Stimulated activated memory B cell treated with anti-CD40 and anti-IgM and Interleukin-4, amounts not matched to agents 10 μg/mL and 1 μg/mL and 100 μg/mL, for 72 hours (primary cell): ENCODE measurements around the gene FSIP1.

Source experiments
- ATAC-seq: fragments of 150-1000 bp; cut with Tn5 transposase; 2 replicates; pipeline ENCODE4 v1.10.0; 2021
- H3K27ac Mint-ChIP-seq: one replicate; pipeline ENCODE4 v1.8.0; 2022; ENCODE audit warnings: mild to moderate bottlenecking, mixed read lengths
- H3K27me3 Mint-ChIP-seq: one replicate; pipeline ENCODE4 v1.8.0; 2022; ENCODE audit warnings: mixed read lengths
- H3K36me3 Mint-ChIP-seq: one replicate; pipeline ENCODE4 v1.8.0; 2022; ENCODE audit warnings: mixed read lengths
- H3K4me1 Mint-ChIP-seq: one replicate; pipeline ENCODE4 v1.8.0; 2022; ENCODE audit warnings: mixed read lengths
- H3K4me3 Mint-ChIP-seq: one replicate; pipeline ENCODE4 v1.8.0; 2022; ENCODE audit warnings: mild to moderate bottlenecking, moderate library complexity, mixed read lengths
- H3K9me3 Mint-ChIP-seq: one replicate; pipeline ENCODE4 v1.8.0; 2022; ENCODE audit warnings: mixed read lengths

The FSIP1 gene

DNA sequence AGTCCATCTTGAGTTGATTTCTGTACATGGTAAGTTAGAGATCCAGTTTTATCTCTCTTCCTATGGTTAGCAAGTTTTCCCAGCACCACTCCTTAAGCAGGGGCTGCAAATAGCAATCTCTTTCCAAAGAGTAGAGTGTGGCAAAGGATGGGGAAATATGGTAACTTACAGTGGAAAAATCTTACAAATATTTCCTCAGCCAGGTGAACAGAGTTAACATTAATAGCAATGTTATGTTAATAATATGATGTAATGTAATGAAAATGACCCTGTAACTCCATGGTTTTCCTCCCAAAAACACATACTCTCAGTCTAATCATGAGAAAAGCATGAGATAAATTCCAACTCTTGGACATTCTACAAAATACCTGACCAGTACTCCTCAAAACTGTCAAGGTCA lies 30.4 kb downstream of the FSIP1 start:
- peaks cover 36% of the 10 kb centered on the region for H3K27me3 Mint-ChIP-seq
- no peaks in the 10 kb centered on the region for H3K4me1 Mint-ChIP-seq
- no peaks in the 10 kb centered on the region for H3K36me3 Mint-ChIP-seq
- H3K4me3 Mint-ChIP-seq, result no peak overlapping the region
- no peak overlapping the region for H3K27ac Mint-ChIP-seq
- H3K9me3 Mint-ChIP-seq, result no peaks in the 10 kb centered on the region
- ATAC-seq, result no peak

DNA sequence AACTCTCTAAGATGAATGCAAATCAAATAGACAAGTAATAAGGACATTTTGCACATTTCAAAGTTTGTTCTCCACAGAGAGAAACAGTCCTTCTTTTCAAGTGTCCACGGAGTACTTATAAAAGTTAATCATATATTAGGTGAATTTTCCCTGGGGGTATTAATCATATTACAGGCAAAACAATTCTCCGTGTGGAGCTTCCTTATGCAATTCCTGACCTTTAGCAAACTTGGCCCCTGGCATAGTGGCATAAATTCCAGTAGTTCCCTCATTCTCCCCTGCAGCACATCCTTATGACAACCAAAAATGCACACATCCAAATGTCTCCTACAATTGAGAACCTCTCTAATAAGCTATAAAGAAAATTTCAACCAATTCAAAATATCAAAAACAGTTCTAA lies 34.4 kb downstream of the FSIP1 start:
- no peaks in the 10 kb centered on the region for H3K36me3 Mint-ChIP-seq
- H3K27ac Mint-ChIP-seq, result no peak overlapping the region
- no peak for ATAC-seq
- no peaks in the 10 kb centered on the region for H3K9me3 Mint-ChIP-seq
- H3K4me3 Mint-ChIP-seq, result no peak overlapping the region
- H3K27me3 Mint-ChIP-seq, result peaks cover 54% of the 10 kb centered on the region
- H3K4me1 Mint-ChIP-seq, result no peaks in the 10 kb centered on the region

DNA sequence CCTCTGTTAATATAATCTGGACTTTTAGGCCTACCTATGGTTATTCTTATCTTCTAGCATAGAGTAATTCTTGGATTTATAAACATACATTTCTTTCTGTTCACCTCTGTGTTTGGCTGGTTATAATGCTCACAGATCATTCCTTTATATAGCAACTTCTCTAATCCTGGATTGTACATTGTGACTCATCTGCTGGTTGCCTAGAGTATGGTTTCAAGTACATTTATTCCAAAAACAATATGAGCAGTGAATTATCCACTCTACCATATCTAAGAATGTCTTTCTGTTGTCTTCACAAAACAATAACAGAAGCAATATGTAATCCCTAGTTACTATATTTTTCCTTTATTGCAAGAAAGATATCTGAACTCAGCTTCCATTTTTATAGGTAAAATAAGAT lies 35.3 kb downstream of the FSIP1 start:
- Mint-ChIP-seq H3K4me3 (no peak overlapping the region), H3K36me3 (no peaks in the 10 kb centered on the region), H3K9me3 (no peaks in the 10 kb centered on the region), H3K27ac (no peak overlapping the region), H3K4me1 (no peaks in the 10 kb centered on the region), H3K27me3 (peaks cover 56% of the 10 kb centered on the region)
- no peak for ATAC-seq

DNA sequence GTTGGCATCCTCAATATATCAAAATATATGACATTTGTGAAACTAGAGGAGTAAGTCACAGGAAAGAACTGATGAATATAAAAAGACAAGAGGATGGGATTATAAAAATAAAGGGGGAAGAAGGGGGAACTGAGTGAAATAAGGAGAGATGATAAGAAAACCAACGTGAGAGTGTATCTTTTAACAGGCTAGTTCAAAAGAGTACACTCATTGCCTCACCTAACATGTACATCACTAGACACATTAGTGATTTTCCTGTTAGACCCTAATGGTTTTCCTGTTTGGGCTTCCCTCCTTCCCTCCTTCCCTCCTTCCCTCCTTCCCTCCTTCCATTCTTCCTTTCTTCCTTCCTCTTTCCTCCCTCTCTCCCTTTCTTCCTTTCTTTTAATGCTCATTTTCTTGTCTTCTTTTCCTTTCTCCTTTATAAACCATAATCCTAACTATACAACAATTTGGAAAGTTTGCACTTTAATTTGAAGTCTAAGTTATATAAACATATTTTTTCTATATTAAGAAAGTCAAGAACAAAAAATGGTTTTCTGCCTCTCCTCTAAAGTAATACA lies 35.8 kb downstream of the FSIP1 start:
- H3K36me3 Mint-ChIP-seq, result no peaks in the 10 kb centered on the region
- H3K4me3 Mint-ChIP-seq, result no peak overlapping the region
- H3K27me3 Mint-ChIP-seq, result peaks cover 56% of the 10 kb centered on the region
- H3K9me3 Mint-ChIP-seq, result no peaks in the 10 kb centered on the region
- no peak for ATAC-seq
- no peak overlapping the region for H3K27ac Mint-ChIP-seq
- H3K4me1 Mint-ChIP-seq, result no peaks in the 10 kb centered on the region

DNA sequence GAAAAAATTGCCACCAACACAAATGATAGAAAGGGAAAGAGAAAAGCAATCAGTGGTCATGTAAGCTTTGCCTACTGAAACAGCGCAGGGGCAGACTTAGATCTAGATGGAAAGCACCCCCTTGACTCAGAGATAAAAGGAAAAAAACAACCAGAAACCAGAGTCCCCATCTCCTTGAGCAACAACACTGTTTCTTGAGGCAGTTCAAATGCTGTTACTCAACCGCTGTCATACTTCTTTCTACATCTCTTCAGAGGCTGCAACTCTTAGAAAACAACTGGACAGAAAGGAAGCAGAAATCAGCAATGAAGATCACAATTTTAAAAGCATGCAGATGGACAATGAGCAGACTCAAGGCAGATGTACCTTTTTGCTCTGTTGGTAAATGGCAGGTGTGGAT lies 36.5 kb downstream of the FSIP1 start:
- no peak overlapping the region for H3K27ac Mint-ChIP-seq
- H3K4me1 Mint-ChIP-seq, result no peaks in the 10 kb centered on the region
- ATAC-seq, result no peak
- no peaks in the 10 kb centered on the region for H3K36me3 Mint-ChIP-seq
- H3K4me3 Mint-ChIP-seq, result no peak overlapping the region
- no peaks in the 10 kb centered on the region for H3K9me3 Mint-ChIP-seq
- H3K27me3 Mint-ChIP-seq, result peaks cover 56% of the 10 kb centered on the region

DNA sequence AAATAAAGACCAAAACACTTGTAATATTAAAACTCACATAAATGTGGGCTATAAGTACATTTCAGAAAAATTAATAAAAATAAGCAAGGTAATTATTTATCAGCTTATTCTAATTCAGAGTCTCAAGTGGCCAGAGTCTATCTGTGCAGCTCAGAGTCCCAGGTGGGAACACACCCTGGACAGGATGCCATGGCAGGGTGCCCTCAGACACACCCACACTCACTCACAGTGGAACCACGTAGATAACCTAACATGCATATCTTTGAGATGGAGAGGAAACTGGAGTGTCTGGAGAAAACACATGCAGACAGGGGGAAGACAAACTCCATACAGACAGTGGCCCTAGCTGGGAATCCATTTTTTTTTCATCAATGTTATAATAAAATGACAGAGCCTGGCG lies 37.2 kb downstream of the FSIP1 start:
- Mint-ChIP-seq H3K4me3 (no peak overlapping the region), H3K4me1 (no peaks in the 10 kb centered on the region), H3K27me3 (peaks cover 52% of the 10 kb centered on the region), H3K9me3 (no peaks in the 10 kb centered on the region), H3K36me3 (no peaks in the 10 kb centered on the region), H3K27ac (no peak overlapping the region)
- no peak for ATAC-seq

DNA sequence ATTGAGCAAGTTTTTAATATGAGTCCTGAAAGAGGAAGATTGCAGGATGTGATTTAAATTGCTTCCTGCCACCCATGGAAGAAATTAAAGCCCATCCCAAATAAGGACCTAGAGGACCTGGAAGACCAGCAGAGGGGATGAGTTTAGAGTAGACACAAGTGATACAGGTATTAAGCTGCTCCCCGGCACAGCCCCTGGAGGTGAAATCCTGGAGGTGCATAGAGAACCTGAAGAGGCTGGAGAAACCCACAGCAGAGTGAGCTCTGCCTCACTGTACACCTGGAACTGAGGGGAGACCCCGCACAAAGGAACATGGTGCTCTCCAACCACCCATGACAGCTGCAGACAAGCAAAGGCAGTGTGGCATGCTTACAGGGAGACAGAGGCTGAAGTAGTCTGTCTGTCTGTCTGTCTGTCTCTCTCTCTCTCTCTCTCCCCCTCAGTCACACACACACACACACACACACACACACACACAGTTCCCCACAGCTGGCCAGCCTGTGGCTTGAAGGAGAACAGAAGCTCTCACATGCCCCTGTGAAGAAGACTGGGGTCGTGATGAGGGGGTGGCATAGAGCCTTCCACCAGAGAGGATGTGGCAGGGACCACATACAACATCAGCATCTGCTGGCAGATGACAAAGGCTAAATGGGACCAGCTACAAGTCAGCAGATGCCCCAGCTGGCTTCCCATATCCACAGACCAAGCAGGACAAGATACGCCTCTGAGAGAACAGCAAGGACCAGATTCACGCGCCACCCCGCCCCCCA lies 38.1 kb downstream of the FSIP1 start:
- Mint-ChIP-seq H3K27me3 (peaks cover 46% of the 10 kb centered on the region), H3K27ac (no peak overlapping the region), H3K36me3 (no peaks in the 10 kb centered on the region), H3K9me3 (no peaks in the 10 kb centered on the region), H3K4me1 (no peaks in the 10 kb centered on the region), H3K4me3 (no peak overlapping the region)
- ATAC-seq, result no peak

DNA sequence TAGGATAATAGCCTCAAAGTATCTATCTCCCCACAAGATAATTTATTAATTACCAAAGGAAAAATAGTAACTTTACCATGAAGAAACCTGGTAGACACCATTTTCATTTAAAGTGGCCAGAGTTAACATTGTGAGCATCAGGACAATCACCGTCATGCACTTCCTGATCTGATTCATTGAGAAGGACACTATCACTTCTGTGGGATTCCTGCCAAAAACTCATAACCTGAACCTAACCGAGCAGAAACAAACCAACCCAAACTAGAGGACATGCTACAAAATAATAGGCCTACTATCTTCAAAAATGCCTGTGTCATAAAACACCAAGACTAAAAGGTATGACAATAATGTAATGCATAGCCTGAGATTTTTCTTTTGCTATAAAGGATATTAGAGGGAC lies 39.0 kb downstream of the FSIP1 start:
- Mint-ChIP-seq H3K36me3 (no peaks in the 10 kb centered on the region), H3K27ac (no peak overlapping the region), H3K27me3 (peaks cover 39% of the 10 kb centered on the region), H3K9me3 (no peaks in the 10 kb centered on the region), H3K4me1 (no peaks in the 10 kb centered on the region), H3K4me3 (no peak overlapping the region)
- ATAC-seq, result no peak

DNA sequence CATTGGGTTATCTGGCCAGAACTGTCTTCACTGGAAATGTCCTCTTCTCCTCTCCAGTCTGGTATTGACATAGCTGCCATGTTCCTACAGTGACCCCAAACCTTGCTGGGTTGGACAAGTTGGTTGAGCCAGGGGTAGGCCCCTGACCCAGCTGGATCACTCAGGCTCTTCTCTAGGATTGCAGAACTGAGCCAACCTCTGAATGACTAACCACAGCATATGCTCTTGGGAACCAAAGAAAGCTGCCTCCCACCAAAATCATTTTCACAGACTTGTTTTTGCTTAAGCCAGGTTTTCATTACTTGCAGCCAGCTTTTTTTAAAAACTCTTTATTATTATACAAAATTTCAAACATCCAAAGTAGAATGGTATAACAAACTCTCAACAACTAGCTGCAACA lies 41.4 kb downstream of the FSIP1 start:
- no peak for ATAC-seq
- no peaks in the 10 kb centered on the region for H3K36me3 Mint-ChIP-seq
- no peak overlapping the region for H3K27ac Mint-ChIP-seq
- no peak overlapping the region for H3K4me3 Mint-ChIP-seq
- H3K9me3 Mint-ChIP-seq, result no peaks in the 10 kb centered on the region
- H3K27me3 Mint-ChIP-seq, result peaks cover 27% of the 10 kb centered on the region
- H3K4me1 Mint-ChIP-seq, result no peaks in the 10 kb centered on the region

DNA sequence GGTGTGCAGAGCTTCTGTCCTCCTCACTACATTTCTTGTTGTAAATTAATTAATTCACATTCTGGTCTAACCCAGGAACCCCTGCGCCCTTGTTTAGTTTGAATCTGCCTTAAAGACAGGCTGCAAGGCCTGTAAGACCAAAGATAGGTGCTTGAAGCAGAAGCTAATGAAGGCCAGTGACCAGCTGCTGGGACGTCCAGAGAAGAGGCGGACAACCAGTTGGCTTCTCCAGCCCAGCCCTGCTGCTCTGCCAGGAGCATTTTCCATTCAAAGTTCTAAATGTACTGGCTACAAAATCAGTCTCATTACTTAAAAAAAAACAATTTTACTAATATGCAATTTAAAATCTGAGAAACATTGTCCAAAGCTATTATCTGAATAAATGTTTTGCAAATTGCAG lies 43.6 kb downstream of the FSIP1 start:
- no peaks in the 10 kb centered on the region for H3K4me1 Mint-ChIP-seq
- no peaks in the 10 kb centered on the region for H3K36me3 Mint-ChIP-seq
- no peak for ATAC-seq
- no peak overlapping the region for H3K4me3 Mint-ChIP-seq
- H3K27ac Mint-ChIP-seq, result no peak overlapping the region
- peaks cover 9% of the 10 kb centered on the region for H3K27me3 Mint-ChIP-seq
- H3K9me3 Mint-ChIP-seq, result no peaks in the 10 kb centered on the region

DNA sequence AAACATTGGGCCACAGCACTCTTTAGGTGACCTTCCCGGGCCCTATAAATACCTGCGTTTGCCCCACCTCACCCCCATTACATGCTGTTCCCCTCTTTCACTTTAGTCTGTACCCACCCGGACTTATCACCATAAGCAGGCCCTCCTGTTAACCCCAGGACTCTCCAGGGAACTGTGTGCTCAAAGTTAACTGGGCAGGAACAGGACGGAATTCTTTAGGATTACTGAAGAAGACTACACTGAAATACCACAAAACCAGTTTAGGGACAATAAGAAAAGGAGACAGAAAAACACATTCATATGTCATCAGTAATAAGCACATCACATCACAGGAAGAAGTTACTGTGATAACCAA lies 45.5 kb downstream of the FSIP1 start:
- Mint-ChIP-seq H3K36me3 (no peaks in the 10 kb centered on the region), H3K4me1 (no peaks in the 10 kb centered on the region), H3K9me3 (no peaks in the 10 kb centered on the region), H3K27ac (no peak overlapping the region), H3K27me3 (peaks cover 4% of the 10 kb centered on the region), H3K4me3 (no peak overlapping the region)
- ATAC-seq, result peak; percentile 37

DNA sequence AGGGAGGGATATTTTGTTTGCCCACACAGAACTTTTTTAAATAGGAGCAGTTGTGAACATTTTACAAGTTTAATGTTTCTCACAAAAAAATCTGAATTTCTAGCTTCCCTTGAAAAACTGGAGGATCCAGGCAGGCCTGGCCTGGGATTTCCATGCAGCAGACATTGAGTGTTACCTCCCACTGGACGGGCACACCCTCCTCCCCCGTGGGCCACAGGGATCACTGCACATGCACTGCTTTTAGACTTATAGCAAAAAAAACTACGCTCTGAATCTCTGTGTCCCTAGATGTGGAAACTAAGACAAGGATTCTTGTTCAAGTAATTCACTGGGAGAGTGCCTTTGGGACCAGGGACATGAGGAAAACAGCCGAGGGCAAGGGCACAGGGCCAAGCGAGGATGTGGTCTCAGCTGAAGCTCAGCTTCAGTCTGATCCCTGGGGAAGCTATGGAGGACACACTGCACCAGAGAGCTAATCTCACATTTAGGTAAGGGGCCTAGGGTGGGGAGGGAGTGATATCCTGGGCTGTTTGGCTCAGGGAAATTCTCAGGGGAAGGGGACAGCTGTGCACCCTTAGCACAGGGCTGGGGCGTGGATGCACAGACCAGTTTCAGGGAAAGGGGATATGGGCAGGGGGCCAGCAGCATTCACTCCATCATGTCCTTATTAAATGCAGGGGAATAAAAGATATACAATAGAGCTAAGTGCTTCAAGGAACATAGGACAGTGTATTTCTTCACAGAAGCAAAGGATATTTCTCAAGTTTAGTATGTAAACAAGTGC lies 46.0 kb downstream of the FSIP1 start:
- peaks cover 10% of the 10 kb centered on the region for H3K27me3 Mint-ChIP-seq

DNA sequence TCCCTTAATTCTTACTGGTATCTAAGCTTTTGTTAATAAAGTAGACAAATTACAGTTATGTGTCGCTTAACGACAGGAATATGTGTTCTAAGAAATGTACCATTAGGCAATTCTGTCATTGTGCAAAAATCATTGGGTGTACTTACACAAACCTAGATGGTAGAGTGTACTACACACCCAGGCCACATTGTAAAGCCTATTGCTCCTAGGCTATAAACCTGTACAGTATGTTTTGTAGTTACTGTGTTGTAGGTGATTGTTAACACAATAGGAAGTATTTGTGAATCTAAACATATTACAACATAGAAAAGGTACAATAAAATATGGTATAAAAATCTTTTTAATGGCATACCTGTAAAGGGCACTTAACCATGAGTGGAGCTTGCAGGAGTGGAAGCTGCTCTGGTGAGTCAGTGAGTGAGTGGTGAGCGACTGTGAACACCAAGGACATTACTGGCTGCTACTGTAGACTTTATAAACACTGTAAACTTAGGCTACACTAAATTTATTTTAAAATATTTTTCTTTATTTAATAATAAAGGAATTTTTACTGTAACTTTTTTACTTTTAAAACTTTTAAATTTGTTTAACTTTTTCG lies 47.4 kb downstream of the FSIP1 start:
- Mint-ChIP-seq H3K4me3 (no peak overlapping the region), H3K27me3 (peaks cover 10% of the 10 kb centered on the region), H3K4me1 (no peaks in the 10 kb centered on the region), H3K9me3 (no peaks in the 10 kb centered on the region), H3K36me3 (no peaks in the 10 kb centered on the region), H3K27ac (no peak overlapping the region)
- no peak for ATAC-seq

More for the DNA sequence above, 46.0 kb downstream of the FSIP1 start:
- no peak overlapping the region for H3K4me3 Mint-ChIP-seq
- H3K9me3 Mint-ChIP-seq, result no peaks in the 10 kb centered on the region
- H3K36me3 Mint-ChIP-seq, result no peaks in the 10 kb centered on the region
- H3K27ac Mint-ChIP-seq, result no peak overlapping the region
- no peaks in the 10 kb centered on the region for H3K4me1 Mint-ChIP-seq
- peak; percentile 29 for ATAC-seq

DNA sequence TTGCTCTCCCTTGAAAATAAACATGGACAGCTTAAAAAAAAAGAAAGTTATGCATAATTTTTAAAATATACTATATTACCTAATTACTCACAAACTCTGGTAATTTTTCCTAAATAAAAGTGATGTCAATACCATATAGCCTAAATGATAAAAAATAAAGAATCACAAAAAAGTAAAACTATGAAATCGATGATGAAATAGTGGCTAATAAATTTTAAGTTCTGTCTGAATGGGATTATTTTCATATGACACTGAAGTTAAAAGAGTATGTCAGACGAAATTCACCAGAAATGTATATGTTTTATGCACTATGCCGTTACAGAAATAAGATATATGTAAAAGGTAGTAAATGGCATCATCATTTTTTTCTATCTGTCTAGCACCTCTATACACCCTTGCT lies 51.4 kb downstream of the FSIP1 start:
- no peaks in the 10 kb centered on the region for H3K9me3 Mint-ChIP-seq

DNA sequence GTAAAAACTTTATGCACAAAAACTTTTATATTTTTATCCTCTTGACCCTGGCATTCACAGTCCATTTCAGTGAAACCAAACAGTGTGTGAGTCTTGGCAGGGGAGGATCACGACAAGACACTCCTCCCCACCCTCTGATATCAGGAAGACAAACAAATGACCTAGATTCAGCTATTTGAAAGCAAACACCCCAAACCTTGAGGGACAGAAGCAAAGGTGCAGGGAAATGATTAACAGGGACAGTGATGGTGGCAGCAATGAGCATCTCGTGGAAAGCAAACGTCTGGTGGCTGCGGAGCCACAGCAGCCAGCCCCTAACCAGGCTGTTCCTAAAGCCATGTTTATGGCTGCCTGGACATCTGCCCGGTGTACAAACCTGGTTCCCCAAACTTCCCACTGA lies 52.1 kb downstream of the FSIP1 start:
- Mint-ChIP-seq H3K27me3 (peaks cover 39% of the 10 kb centered on the region), H3K9me3 (no peaks in the 10 kb centered on the region), H3K36me3 (no peaks in the 10 kb centered on the region), H3K27ac (no peak overlapping the region), H3K4me3 (no peak overlapping the region), H3K4me1 (no peaks in the 10 kb centered on the region)
- ATAC-seq, result no peak

More for the DNA sequence above, 51.4 kb downstream of the FSIP1 start:
- Mint-ChIP-seq H3K4me3 (no peak overlapping the region), H3K27me3 (peaks cover 39% of the 10 kb centered on the region), H3K36me3 (no peaks in the 10 kb centered on the region), H3K4me1 (no peaks in the 10 kb centered on the region), H3K27ac (no peak overlapping the region)
- ATAC-seq, result no peak
